Measurements from ENCODE around the gene ANK2.
A peak's percentile ranks its signal among the peaks of the same experiment; 100 is the strongest.
"Not testable (repeated sequence)": the region's sequence is repeated elsewhere in the genome, so short reads cannot be mapped to it uniquely, and the experiment has no call there.

ANK2 gene

DNA sequence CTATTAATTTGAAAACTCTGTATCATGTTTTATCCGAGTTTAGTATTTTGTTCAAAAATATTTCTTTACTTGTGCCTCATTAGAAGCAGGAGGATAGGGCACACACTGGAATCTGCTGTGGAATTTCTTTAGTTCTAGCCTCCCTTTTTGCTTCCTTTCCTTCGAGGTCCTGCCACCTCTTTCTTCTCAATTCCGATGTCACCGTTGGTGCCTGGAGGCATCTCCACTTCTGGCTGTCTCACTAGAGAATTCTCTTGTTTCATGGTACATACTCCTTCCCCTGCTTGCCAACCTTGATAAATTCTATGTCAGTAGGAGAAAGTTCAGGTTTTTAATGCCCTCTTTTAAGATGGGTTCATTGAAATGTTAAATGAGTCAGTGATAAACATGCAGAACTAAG lies 140.1 kb downstream of the ANK2 start:
- DNase-seq (ENCODE audit: low read depth in 3 of 3) = no peak

- no peak for DNase-seq (ENCODE audit: low read depth in 3 of 3)
Observed at GRCh38 chr4:113209153-113209552, 159.7 kb downstream of the ANK2 start.

- no peak for DNase-seq (ENCODE audit: low read depth in 3 of 3)
Observed at GRCh38 chr4:113209652-113210320, 160.3 kb downstream of the ANK2 start.

DNA sequence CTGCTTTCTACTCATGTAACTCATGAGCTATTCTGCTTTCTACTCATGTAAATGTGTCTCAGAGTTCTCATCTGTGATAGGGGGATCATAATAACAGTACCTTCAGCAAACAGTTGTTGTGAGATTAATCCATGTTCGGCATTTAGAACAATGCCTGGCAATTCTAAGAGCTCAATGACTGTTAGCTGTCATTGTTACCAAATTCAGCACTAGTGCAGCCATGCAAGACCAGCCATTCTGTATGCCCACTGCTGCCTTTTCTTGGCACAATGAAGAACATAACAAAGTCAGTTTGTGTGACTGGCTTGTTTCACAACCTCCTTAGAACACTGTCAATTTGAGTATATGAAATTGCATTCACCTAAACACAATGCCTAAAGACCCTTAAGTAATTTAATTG lies 163.2 kb downstream of the ANK2 start:
- no peak for DNase-seq (ENCODE audit: low read depth in 3 of 3)

GRCh38 chr4:113221990-113222389 lies 172.5 kb downstream of the ANK2 start:
- no peak for DNase-seq (ENCODE audit: low read depth in 3 of 3)

GRCh38 chr4:113222471-113222870 lies 173.0 kb downstream of the ANK2 start:
- DNase-seq (ENCODE audit: low read depth in 3 of 3) = no peak

GRCh38 chr4:113223001-113223400 lies 173.5 kb downstream of the ANK2 start:
- no peak for DNase-seq (ENCODE audit: low read depth in 3 of 3)

DNA sequence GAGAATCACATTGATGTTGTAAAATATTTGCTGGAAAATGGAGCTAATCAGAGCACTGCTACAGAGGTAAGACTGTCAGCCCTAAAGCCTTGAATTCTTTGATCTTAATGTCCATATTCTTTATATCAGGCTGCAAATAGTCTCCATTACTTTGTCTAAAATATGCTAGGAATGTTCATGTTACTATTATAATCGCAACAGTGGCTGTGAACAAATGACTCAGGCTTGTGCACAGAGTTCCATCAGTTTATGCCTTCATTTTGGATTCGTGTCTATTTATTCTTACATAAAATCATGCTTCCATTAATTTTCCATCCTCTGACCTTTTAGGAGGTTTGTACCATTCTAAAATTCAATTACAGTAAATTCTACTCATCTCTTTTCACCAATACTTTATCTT lies 182.7 kb downstream of the ANK2 start:
- no peak for DNase-seq (ENCODE audit: low read depth in 3 of 3)

DNA sequence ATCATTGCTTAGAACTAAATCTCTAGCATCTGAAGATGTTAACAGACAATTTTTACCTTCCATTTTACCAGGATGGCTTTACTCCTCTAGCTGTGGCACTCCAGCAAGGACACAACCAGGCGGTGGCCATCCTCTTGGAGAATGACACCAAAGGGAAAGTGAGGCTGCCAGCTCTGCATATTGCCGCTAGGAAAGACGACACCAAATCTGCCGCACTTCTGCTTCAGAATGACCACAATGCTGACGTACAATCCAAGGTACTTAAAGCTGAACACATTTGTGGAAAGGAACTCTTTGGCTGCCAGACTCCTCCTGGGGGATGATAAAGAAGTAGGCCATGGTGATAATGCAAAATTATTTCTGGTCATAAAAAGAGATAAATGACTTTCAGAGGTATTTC lies 187.5 kb downstream of the ANK2 start:
- no peak for DNase-seq (ENCODE audit: low read depth in 3 of 3)

GRCh38 chr4:113243312-113243711 lies 193.9 kb downstream of the ANK2 start:
- DNase-seq (ENCODE audit: low read depth in 3 of 3) = no peak

DNA sequence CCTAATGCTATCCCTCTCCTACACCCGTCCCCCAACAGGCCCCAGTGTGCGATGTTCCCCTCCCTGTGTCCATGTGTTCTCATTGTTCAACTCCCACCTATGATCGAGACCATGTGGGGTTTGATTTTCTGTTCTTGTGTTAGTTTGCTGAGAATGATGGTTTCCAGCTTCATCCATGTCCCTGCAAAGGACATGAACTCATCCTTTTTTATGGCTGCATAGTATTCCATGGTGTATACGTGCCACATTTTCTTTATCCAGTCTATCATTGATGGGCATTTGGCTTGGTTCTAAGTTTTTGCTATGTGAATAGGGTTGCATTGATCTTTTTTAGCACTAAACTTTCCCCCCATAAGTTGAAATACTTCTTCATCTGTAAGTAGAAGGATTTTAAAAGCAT lies 195.3 kb downstream of the ANK2 start:
- DNase-seq (ENCODE audit: low read depth in 3 of 3) = not testable (repeated sequence)

GRCh38 chr4:113248320-113248719 lies 198.9 kb downstream of the ANK2 start:
- DNase-seq (ENCODE audit: low read depth in 3 of 3) = no peak

GRCh38 chr4:113255628-113256027 lies 206.2 kb downstream of the ANK2 start:
- no peak for DNase-seq (ENCODE audit: low read depth in 3 of 3)

- DNase-seq (ENCODE audit: low read depth in 3 of 3) = no peak
Observed at GRCh38 chr4:113256946-113257345, 207.5 kb downstream of the ANK2 start.

DNA sequence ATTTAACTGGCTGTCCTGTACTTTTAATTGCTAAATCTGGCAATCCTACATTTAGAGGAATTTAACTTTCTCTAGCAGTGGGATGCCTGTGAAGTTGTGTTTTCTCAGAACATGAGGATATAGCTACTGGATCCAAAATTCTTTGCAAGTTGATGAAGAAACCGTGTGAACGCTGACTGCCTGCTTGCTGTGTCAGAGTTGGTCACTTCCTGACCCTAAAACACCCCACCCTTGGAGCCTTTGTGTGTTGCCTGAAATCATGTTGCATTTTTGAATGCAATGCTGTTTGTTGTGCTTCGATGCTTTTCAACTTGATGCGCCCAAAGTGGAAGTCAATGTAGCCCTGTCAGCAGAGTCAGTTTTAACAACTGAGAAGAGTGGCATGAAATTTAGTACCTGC lies 211.2 kb downstream of the ANK2 start:
- no peak for DNase-seq (ENCODE audit: low read depth in 3 of 3)

DNA sequence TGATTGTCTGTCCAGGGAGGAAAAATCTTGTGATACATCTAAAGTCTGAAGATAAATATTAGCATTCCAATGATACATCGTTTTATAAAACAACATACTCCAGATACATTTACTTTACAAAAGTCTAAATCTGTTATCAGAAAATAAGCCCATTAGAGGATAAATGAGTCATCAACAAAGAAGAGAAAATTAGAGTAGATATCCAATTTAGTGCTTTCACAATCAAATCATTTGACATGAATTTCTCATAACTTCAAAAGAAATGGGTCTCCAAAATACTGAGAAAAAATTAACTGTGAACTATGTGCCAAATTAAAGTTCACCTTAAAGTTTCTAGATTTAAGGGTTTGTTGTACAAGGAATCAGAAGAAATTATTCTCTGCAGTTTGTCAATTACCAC lies 213.8 kb downstream of the ANK2 start:
- DNase-seq (ENCODE audit: low read depth in 3 of 3) = no peak

- no peak for DNase-seq (ENCODE audit: low read depth in 3 of 3)
Observed at GRCh38 chr4:113270520-113271319, 221.3 kb downstream of the ANK2 start.

DNA sequence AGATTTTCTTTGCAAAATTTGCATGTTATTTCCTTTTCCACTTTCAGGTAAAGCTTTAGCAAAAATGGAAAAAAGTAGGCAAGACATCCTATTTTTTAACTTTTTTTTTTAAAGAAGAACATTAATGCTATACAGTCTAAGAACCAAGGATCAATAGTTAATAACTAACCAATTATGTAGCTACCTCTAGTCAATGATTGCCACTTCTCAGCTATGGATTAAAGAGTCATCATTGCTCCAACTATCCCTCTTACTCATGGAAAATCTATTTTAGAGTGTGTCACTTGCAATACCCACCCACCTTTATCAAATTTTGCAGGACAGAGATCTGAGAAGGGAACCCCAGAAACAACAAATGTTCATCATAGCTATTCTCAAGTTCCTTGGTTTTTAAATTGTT lies 223.1 kb downstream of the ANK2 start:
- DNase-seq (ENCODE audit: low read depth in 3 of 3) = no peak

DNA sequence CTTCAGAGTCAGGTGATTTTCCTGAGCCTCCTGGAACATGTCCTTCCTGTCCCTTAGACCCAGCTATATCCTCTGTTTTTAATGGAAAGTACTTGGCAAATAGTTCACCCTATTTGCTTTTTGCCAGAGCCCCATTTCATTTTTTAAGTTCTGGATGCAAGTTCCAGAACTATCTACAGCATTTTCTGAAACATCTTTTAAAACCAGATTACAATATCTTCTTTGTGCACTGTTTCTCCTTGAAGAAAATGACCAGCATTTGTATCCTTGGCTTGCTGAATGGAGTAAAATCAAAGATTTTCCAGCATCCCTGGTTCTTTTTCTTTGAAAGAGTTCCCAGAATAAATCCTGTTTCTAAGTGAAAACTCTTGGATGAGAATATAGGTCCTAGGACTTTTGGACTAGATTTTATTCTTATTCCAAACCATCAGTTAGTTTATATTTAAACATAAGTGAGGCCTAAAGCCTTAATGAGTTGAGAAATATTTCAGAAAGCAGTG lies 224.3 kb downstream of the ANK2 start:
- DNase-seq (ENCODE audit: low read depth in 3 of 3) = no peak

- DNase-seq (ENCODE audit: low read depth in 3 of 3) = no peak
Observed at GRCh38 chr4:113276464-113277170, 227.2 kb downstream of the ANK2 start.

- DNase-seq (ENCODE audit: low read depth in 3 of 3) = peak; percentile 8 to 20 (median 11)
Observed at GRCh38 chr4:113278324-113278934, 229.0 kb downstream of the ANK2 start.

DNA sequence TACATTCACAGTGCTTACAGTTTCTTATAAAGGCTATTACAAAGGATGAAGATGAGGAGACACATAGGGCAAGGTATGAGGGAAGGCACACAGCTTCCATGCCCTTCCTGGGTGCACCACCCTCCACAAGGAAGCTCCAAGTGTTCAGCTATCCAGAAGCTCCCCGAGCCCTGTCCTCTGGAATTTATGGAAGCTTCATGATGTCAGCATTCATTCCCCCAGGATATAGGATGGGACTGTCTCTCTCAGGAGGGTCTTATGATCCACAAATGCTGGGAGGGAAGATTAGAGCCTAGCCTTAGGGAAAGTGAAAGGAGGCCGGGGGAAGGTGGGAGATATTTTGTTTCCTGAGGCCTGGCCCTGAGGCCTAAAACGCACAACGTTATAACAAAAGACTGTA lies 236.0 kb downstream of the ANK2 start:
- no peak for DNase-seq (ENCODE audit: low read depth in 3 of 3)
